Mammary epithelial cell (primary cell): ENCODE results near the gene EID2B.

ENCODE experiments used
- EZH2 ChIP-seq: IDR thresholded peaks from 2 replicates; pipeline ENCODE4 v1.6.1; 2012; ENCODE audit warnings: low read length, inconsistent platforms, borderline replicate concordance
- TF ChIP-seq, protein P1 (sequence below), 2 donors: IDR thresholded peaks in 1 of 2; conservative IDR thresholded peaks in 1 of 2; 2 replicates each; pipeline ENCODE4 v1.5.1; 2011 to 2012; ENCODE audit warnings: inconsistent platforms in 2 of 2, low read length in 2 of 2, mild to moderate bottlenecking in 2 of 2, control low read depth in 1 of 2, low read depth in 1 of 2; ENCODE audit not compliant: insufficient read depth in 1 of 2; ENCODE audit errors: extremely low read depth in 1 of 2

DNA sequence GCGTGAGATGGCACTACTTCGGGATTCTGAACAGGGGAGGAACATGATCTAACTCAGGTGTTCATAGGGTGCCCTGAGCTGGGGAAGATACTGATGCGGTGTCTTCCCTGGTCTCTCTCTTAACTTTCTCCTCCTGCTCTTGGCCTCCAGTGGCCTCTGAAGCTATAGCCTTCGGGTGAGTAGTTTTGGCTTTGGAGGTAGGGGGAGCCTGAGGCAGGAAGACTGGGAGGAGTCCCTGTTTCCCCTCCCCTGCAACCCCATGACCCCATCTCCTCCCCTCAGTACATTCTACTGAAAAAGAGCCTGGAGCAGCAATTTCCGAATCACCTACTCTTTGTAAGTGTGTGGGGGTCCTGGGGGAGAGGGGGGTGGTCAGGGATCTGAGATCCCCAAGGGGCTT lies 14.2 kb downstream of the EID2B start:
- no peak for TF ChIP-seq EZH2
- TF ChIP-seq, protein P1, sequence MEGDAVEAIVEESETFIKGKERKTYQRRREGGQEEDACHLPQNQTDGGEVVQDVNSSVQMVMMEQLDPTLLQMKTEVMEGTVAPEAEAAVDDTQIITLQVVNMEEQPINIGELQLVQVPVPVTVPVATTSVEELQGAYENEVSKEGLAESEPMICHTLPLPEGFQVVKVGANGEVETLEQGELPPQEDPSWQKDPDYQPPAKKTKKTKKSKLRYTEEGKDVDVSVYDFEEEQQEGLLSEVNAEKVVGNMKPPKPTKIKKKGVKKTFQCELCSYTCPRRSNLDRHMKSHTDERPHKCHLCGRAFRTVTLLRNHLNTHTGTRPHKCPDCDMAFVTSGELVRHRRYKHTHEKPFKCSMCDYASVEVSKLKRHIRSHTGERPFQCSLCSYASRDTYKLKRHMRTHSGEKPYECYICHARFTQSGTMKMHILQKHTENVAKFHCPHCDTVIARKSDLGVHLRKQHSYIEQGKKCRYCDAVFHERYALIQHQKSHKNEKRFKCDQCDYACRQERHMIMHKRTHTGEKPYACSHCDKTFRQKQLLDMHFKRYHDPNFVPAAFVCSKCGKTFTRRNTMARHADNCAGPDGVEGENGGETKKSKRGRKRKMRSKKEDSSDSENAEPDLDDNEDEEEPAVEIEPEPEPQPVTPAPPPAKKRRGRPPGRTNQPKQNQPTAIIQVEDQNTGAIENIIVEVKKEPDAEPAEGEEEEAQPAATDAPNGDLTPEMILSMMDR (conservative IDR thresholded peaks at IDR 0.05 in 1 of 2, IDR thresholded peaks at IDR 0.05 in 1 of 2; ENCODE audit: extremely low read depth in 1 of 2, insufficient read depth in 1 of 2, low read depth in 1 of 2, low read length in 2 of 2), result no peak
